ENCODE measurements around the gene TMPRSS3. TPM values are rescaled to one million over a fixed set of nuclear protein-coding genes. Genes with fewer than 3 reads are reported as not detected.
"Not testable (repeated sequence)": the region's sequence is repeated elsewhere in the genome, so short reads cannot be mapped to it uniquely, and the experiment has no call there.

The TMPRSS3 gene
- total RNA-seq, 1 donor = not detected

- DNase-seq (ENCODE audit: low read depth) = no peak
- no peak for TF ChIP-seq CTCF (IDR thresholded peaks at IDR 0.05; ENCODE audit: insufficient read depth, low read depth, low read length)
- no peak overlapping the region for H3K4me3 ChIP-seq (ENCODE audit: low read depth, low read length)
Measured at GRCh38 chr21:42411891-42412635, 16.2 kb upstream of the TMPRSS3 start.

GRCh38 chr21:42411197-42411869, 15.5 kb upstream of the TMPRSS3 start:
- TF ChIP-seq CTCF (IDR thresholded peaks at IDR 0.05; ENCODE audit: insufficient read depth, low read depth, low read length) = no peak
- no peak for DNase-seq (ENCODE audit: low read depth)
- H3K4me3 ChIP-seq (ENCODE audit: low read depth, low read length) = no peak overlapping the region

GRCh38 chr21:42409366-42409765, 13.5 kb upstream of the TMPRSS3 start:
- no peak for DNase-seq (ENCODE audit: low read depth)
- no peak for TF ChIP-seq CTCF (IDR thresholded peaks at IDR 0.05; ENCODE audit: insufficient read depth, low read depth, low read length)
- no peak overlapping the region for H3K4me3 ChIP-seq (ENCODE audit: low read depth, low read length)

GRCh38 chr21:42408718-42409117, 12.9 kb upstream of the TMPRSS3 start:
- not testable (repeated sequence) for H3K4me3 ChIP-seq (ENCODE audit: low read depth, low read length); DNase-seq (ENCODE audit: low read depth)

GRCh38 chr21:42407476-42407875, 11.6 kb upstream of the TMPRSS3 start:
- TF ChIP-seq CTCF (IDR thresholded peaks at IDR 0.05; ENCODE audit: insufficient read depth, low read depth, low read length) = no peak
- no peak for DNase-seq (ENCODE audit: low read depth)
- no peak overlapping the region for H3K4me3 ChIP-seq (ENCODE audit: low read depth, low read length)

GRCh38 chr21:42406866-42407265, 11.0 kb upstream of the TMPRSS3 start:
- no peak overlapping the region for H3K4me3 ChIP-seq (ENCODE audit: low read depth, low read length)
- TF ChIP-seq CTCF (IDR thresholded peaks at IDR 0.05; ENCODE audit: insufficient read depth, low read depth, low read length) = no peak
- DNase-seq (ENCODE audit: low read depth) = no peak

GRCh38 chr21:42406201-42406621, 10.4 kb upstream of the TMPRSS3 start:
- no peak overlapping the region for H3K4me3 ChIP-seq (ENCODE audit: low read depth, low read length)
- no peak for DNase-seq (ENCODE audit: low read depth)
- no peak for TF ChIP-seq CTCF (IDR thresholded peaks at IDR 0.05; ENCODE audit: insufficient read depth, low read depth, low read length)

Data from fibroblast of villous mesenchyme (primary cell).